ENCODE results near the gene SPAG9.

Gene SPAG9

DNA sequence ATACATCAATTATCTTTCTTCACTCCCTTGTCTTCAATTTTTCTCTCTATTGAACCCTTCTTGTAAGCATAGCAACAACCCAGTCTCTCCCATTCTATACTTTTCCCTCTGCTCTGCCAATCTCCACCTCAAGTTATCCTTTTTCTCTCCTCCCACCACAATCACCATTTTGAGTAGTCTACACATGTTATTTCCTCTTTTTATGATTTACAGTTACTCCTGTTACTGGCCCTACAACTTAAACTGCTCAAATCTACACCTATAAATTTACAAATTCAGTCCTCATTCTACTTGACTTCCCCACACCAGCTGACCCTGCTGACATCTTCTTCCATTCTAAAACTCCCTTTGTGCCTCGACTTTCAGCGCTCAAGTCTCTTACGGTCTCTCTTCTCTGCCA, 84.6 kb downstream of the SPAG9 start:
- DNase-seq, result no peak

DNA sequence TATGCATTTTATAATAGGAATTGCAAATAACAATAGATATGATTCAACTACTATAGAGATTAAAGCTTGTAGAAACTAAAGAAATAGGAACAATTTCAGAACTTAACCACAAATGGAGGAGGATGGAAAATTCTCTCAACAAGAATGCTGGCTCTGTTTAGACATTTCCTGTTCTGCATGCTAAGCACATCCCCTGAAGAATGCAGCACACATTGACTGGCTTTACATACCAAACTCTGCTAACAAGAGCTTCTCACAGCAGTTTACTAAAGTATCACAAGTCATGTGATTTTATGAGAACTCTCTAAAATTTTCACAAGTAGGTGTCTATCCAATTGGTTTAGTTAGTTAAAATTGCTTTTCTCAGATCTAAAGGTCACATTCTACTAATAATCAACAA, 85.2 kb downstream of the SPAG9 start:
- no peak for DNase-seq

- no peak for DNase-seq
These were observed 85.9 kb downstream of the SPAG9 start for GRCh38 chr17:51034800-51035199.

- no peak for DNase-seq
These were observed 87.8 kb downstream of the SPAG9 start for GRCh38 chr17:51032850-51033249.

GRCh38 chr17:51029568-51030463, 90.9 kb downstream of the SPAG9 start:
- no peak for DNase-seq

DNA sequence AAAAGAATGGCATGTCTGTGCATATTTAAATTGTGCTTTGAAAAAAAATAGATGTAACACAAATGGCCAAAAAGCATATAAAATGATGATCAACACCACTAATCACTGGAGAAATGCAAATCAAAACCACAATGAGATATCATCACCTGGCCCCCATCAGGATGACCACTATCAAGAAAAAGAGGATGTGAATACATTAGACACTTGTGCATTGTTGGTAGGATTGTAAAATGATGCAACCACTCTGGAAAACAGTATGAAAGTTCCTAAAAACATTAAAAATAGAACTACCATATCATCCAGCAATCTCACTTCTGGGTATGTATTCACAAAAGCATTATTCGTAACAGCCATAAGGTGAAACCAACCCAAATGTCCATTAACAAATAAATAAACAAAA, 91.5 kb downstream of the SPAG9 start:
- DNase-seq, result no peak

DNA sequence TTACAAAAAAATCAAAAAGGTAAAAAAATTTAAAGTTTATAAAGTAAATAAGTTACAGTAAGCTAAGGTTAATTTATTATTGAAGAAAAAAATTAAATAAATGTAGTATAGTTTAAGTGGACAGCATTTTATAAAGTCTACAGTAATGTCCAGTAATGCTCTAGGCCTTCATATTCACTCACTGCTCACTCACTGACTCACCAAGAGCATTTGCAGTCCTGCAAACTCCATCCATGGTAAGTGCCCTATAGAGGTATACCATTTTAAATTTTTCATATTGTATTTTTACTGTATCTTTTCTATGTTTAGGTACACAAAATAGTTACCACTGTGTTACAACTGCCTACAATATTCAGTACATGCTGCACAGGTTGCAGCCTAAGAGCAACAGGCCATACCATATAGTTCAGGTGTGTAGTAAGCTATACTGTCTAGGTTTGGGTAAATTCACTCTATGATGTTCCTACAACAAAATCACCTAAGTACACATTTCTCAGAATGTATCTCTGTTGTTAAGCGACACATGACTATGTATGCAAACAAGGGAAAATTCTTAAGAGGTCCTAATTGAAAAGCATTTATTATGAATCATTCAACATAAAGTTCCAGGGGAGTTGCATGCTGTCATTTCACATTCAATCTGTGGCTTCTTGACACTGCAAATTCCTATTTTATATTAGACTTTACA, 92.3 kb downstream of the SPAG9 start:
- no peak for DNase-seq

GRCh38 chr17:51018541-51018940, 102.1 kb downstream of the SPAG9 start:
- DNase-seq, result no peak

DNA sequence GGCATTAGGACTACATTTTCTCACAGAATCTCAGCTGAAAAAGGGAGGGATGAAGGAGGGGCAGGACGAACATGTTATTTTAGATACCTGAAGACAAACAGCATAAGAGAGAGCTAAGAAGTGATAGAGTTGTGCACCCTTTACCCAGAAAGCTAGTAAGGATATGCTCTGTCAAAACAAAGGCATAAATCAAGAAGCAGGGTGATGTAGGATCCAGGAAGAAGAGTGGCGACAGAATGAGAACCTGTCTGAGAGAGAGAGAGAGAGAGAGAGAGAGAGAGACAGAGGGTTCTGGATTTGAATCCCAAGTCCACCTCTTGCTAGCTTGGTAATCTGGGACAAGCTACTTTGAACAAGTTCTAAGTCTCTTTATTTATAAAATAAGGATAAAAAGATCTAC, 103.4 kb downstream of the SPAG9 start:
- DNase-seq, result no peak

- no peak for DNase-seq
These were observed 104.6 kb downstream of the SPAG9 start for GRCh38 chr17:51016099-51016498.

- peak; percentile 54 for DNase-seq
These were observed 105.5 kb downstream of the SPAG9 start for GRCh38 chr17:51015145-51015558.

GRCh38 chr17:51014129-51014528, 106.5 kb downstream of the SPAG9 start:
- DNase-seq, result no peak

DNA sequence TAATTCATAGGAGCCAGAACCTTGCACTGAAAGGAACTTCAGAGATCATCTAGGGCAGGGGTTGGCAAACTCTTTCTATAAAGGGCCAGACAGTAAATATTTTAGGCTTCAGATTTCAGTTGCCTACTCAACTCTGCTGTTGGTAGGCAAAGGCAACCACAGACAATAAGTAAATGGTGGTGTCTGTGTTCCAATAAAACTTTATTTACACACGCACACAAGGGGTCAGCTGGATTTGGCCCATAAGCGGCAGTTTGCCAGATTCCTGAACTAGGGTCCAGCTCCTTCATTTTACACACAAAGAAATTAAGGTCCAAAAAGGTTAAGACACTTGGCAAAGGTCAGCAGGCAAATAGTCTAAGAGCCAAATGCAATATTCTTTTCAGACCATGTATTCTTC, 107.3 kb downstream of the SPAG9 start:
- no peak for DNase-seq

DNA sequence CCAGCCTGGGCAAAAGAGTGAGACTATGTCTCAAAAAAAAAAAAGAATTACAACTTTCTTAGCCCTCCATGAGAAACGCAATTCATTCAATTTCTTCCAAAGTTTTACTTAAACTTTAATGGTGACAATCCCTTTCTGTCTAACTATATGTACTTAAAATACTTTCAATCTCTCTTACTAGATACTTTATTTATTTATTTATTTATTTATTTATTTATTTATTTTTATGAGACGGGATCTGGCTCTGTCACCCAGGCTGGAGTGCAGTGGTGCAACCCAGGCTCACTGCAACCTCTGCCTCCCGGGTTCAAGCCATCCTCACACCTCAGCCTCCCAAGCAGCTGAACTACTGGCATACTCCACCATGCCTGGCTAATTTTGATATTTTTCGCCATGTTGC, 108.1 kb downstream of the SPAG9 start:
- DNase-seq, result no peak

DNA sequence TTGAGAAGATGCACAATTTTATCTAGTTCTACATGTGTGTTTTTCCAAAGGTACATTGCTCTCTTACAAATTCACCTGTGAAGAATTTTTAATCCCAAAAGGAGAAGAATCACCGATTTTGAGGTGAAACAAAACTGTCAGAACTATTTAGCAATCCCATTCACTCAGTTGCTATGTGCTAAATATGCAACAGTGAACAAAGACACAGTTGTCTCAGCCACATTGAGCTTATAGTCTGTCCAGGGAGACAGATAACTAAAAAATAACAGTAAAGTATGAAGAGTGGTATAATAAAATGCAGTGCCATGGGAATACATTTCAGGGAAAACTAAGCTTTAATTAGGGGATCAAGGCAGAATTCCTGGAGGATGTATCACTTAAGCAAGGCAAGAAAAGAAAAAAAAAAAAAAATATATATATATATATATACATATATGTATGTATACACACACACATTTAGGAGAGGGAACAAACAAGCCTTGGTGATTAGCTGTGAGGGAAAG, 110.4 kb downstream of the SPAG9 start:
- DNase-seq, result no peak

DNA sequence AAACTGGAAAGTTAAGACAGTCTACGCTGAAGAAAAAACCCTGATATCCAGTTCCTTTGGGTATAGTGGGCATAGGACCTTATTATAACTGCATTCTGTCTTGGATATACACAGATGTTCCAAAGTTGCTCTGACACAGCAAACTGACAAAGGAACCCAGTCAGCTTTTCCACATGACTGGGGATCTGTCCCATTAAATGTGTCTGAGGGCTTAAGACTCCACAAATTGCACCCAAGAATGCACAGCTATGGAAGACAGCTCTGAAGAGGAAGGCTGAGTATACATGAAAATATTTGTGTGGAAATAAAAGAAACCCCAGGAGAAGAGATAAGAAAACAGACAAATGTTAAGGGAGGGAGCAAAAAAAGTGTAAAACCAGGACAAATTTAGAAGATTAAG, 114.1 kb downstream of the SPAG9 start:
- DNase-seq, result no peak

DNA sequence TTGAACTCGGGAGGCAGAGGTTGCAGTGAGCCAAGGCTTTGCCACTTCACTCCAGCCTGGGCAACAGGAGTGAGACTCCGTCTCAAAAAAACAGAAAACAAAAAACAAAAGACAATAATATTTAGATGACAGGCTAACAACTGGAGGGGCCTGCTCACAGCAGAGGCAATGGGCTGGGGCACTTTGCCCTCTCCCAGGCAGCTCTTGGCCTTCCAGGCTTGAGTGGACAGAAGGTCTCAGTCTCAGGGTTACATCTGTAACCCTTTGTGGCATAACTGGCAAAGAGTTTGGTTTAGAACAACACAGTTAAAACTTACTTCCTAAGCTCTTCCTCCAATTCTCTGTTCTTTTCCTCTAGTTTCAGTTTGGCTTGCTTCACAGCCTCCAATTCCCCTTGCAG, 114.9 kb downstream of the SPAG9 start:
- DNase-seq, result no peak

DNA sequence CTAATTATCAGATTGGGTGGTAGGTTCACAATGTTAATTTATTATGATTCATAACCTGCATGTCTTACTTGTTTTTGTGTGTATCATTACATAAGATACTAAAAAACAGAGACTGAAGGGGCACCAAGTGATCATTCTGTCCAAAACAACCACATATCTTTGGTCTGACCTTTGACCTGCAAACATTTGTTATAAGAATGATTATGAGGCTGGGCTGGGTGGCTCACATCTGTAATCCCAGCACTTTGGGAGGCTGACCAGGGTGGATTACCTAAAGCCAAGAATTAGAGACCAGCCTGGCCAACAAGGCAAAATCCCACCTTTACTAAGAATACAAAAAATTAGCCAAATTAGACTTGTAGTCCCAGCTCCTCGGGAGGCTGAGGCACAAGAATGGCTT, 116.4 kb downstream of the SPAG9 start:
- no peak for DNase-seq

GRCh38 chr17:51000835-51001638, 119.6 kb downstream of the SPAG9 start:
- peak; percentile 51 for DNase-seq

GRCh38 chr17:50995668-50996067, 125.0 kb downstream of the SPAG9 start:
- no peak for DNase-seq

GRCh38 chr17:50993544-50993943, 127.1 kb downstream of the SPAG9 start:
- DNase-seq, result no peak

DNA sequence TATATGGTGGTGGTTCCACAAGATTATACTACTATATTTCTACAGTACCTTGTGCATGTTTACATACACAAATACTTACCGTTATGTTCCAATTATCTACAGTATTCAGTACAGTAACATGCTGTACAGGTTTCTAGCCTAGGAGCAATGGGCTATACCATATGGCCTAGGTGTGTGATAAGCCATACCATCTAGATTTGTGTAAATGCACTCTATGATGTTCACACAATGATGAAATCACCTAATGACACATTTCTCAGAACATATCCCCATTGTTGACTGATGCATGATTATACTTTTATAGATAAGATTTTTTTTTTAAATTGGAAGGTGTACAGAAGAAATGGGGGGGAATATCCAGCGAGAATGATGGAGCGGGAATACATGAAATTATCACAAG, 131.5 kb downstream of the SPAG9 start:
- DNase-seq, result no peak

- no peak for DNase-seq
These were observed 132.2 kb downstream of the SPAG9 start for GRCh38 chr17:50988427-50988826.

Data from NCI-H1092 (cell line).